ENCODE results near the gene MYBPC2.
A peak's percentile ranks its signal among the peaks of the same experiment; 100 is the strongest.

MYBPC2 gene

GRCh38 chr19:50481351-50482149 is 48.9 kb downstream of the MYBPC2 start:
- no peak for DNase-seq (ENCODE audit: low read depth)

GRCh38 chr19:50482271-50482855 is 49.7 kb downstream of the MYBPC2 start:
- DNase-seq (ENCODE audit: low read depth): no peak

DNA sequence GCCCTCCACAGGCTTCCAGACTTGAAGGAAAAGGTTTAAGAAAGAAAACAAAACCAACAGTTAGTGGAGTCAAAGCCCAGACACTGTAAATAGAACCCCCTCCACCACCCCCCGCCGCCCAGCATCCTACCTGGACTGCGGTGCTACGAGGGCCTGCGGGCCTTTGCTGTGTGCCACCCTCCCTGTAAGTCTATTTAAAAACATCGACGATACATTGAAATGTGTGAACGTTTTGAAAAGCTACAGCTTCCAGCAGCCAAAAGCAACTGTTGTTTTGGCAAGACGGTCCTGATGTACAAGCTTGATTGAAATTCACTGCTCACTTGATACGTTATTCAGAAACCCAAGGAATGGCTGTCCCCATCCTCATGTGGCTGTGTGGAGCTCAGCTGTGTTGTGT is 50.2 kb downstream of the MYBPC2 start:
- no peak for DNase-seq (ENCODE audit: low read depth)

DNA sequence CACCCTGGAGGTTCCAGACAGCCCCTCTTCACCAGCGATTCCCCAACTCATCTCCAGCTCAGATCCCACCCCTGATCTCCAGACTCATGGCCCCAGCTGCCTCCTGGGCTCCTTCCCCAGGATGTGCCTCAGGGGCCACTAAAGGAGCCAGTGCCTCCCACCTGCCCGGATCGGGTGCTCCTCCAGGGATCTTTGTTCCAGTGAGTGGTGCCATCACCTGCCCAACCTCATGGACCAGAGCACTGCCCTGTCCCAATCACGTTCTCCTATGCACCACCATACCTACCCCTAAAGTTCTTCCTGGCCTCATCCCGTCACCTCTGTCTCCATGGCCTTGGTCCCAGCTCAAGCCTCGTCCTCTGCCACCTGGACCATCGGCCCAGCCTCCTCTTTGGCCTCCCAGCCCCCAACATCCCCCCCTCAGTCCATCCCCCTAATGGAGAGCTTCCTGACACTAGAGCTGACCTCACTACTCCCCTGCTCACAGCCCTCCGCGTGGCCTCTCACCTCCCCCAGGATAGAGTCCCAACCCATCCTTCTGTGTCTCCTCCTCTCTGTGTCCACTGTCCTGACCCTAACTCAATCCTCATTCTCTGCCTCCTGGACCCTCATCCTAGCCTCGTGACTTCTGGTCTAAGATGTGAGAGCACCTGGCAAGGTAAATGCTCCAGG is 52.7 kb downstream of the MYBPC2 start:
- no peak for DNase-seq (ENCODE audit: low read depth)

DNA sequence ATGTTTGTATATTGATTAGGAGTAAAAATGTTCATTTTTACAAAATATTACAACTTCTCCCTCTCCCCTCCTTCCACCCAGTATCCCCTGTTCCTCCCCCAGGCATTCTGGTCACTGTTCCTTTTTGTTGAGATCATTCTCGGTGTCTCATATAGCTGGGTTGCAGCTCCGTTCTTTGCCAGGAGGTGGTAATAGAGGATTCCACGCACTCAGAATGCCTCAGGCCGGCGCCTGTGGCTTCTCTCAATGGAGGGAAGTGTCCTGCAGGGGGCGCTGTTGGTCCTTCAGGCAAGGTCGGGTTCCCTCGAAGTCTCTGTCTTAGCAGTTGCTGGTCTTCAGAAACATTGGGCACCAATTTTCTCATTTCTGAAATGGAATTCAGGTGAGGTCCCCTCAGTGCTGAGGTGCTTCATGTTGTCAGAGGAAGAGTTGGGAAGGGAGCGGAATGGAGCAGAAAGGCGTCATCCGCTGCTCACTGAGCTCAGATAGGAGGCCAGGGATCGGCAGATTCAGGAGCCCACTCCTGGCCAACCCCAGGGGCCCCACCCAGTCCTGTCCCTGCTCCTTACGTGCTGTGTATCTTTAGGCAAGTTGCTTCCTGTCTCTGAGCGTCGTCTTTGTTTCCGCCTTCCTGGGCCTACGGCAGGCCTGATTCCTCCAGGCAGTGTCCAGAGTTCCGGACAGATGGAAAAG is 54.3 kb downstream of the MYBPC2 start:
- DNase-seq (ENCODE audit: low read depth): peak; percentile 51

DNA sequence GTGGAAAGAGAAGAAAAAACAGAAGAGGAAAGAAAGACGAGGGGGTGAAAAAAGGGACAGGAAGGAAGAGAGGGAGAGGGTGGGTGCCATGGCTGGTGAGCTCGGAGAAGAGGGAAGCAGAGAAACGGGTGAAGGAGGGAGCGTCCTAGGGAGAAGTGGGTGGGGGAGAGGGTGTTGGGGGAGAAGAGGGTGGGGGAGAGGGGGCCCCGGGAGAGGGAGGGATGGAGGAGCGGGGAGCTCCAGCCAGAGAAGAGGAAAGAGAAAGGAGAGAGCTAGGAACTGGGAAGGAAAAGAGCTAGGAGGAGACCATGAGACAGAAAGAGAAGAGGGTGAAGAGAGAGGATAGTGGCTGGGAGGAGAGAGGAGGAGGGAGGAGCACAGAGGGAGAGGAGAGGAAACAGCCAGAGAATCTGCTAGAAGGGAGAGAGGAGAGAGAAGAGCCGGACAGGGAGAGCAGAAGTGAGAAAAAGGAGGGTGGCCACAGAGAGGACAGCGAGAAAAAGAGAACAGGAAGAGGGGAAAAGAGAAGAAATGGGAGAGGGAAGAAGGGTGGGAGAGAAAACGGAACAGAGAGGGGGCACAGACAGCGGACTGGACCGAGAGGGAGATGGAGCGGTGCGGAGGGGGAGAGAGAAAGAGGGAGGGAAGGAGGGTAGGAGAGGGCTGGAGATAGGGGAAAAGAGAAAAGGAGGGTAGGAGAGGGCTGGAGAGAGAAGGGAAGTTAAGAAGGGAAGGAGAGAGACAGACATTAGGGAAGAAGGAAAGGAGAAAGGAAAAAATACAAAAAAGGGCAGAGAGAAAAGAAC is 55.9 kb downstream of the MYBPC2 start:
- no peak for DNase-seq (ENCODE audit: low read depth)

GRCh38 chr19:50489461-50490011 is 56.8 kb downstream of the MYBPC2 start:
- DNase-seq (ENCODE audit: low read depth): no peak

DNA sequence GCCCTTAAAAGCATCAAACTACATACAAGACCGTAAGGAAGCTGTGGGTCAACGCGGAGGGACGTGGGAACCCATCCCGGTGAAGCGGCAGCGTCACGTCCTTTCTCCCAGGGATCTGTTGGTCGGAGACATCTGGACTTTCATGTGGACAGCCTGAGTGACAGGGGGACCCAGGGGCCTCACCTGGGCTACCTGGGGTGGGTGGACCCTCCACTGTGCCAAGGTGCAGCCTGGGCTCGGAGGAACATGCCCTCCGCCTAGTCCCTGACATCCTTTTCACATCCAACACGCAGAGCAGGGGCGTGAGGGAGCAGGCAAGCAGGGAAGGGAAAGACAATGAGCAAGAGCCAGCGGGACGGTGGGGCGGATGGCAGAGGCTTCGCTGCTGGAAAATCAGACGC is 57.7 kb downstream of the MYBPC2 start:
- no peak for DNase-seq (ENCODE audit: low read depth)

GRCh38 chr19:50490991-50491472 is 58.3 kb downstream of the MYBPC2 start:
- no peak for DNase-seq (ENCODE audit: low read depth)

GRCh38 chr19:50492303-50493052 is 59.8 kb downstream of the MYBPC2 start:
- DNase-seq (ENCODE audit: low read depth): no peak

DNA sequence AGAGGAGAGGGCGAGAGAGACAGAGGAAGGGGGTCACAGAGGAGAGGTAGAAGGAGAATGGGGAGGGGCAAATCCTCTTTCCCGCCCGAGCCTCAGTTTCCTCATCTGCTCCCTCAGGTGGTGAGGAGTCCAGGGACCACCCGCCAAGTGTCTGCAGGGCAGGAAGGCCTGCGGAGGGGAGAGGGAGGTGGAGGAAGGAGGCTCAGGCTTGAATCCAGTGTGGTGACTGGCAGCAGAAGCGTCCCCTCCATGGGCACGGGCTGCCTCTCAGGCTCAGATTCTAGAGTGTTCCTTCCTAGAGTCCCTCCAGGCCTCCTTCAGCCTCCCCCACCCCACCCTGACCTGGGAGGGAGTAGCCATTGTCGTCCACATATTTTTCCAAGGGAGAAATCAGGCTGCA is 60.5 kb downstream of the MYBPC2 start:
- no peak for DNase-seq (ENCODE audit: low read depth)

DNA sequence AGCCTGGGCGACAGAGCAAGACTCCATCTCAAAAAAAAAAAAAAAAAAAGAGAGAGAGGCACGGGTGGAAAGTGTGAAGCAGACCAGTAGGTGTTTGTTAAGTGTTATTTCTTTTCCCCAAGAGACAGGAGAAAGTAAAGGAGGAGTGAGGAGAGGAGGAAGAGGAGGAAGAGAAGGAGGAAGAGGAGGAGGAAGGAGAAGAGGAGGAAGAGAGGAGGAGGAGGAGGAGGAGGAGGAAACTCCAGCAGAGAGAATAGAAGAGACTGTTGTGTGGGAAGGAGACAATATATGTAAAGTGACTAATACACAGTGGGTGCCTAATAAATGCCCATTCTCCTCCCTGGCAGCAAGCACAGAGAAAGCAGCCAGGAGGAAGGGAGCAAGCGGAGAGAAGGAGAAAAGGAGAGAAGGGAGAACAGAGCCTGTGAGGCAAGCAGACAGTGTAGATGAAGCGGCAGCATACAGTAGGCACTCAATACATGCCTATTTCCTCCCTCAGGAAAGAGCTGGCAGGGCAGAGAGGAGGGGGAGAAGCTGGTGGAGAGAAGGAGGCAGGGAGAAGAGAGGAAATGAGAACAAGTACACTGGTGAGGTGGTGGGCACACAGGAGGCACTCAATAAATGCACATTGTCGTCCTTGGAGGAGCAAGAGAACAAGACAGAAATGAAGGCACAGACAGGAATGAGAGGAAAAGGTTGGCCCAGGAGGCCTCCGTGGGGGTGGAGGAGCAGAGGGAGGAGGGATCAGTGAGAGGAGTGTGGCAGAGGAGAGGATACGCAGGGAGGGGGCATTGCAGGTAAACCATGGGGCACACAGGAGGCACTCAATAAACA is 61.7 kb downstream of the MYBPC2 start:
- no peak for DNase-seq (ENCODE audit: low read depth)

GRCh38 chr19:50495020-50495531 is 62.4 kb downstream of the MYBPC2 start:
- DNase-seq (ENCODE audit: low read depth): no peak

GRCh38 chr19:50496189-50497021 is 63.7 kb downstream of the MYBPC2 start:
- DNase-seq (ENCODE audit: low read depth): no peak

- DNase-seq (ENCODE audit: low read depth): no peak
These were observed 64.3 kb downstream of the MYBPC2 start for GRCh38 chr19:50497022-50497405.

- no peak for DNase-seq (ENCODE audit: low read depth)
These were observed 65.7 kb downstream of the MYBPC2 start for GRCh38 chr19:50498219-50499056.

DNA sequence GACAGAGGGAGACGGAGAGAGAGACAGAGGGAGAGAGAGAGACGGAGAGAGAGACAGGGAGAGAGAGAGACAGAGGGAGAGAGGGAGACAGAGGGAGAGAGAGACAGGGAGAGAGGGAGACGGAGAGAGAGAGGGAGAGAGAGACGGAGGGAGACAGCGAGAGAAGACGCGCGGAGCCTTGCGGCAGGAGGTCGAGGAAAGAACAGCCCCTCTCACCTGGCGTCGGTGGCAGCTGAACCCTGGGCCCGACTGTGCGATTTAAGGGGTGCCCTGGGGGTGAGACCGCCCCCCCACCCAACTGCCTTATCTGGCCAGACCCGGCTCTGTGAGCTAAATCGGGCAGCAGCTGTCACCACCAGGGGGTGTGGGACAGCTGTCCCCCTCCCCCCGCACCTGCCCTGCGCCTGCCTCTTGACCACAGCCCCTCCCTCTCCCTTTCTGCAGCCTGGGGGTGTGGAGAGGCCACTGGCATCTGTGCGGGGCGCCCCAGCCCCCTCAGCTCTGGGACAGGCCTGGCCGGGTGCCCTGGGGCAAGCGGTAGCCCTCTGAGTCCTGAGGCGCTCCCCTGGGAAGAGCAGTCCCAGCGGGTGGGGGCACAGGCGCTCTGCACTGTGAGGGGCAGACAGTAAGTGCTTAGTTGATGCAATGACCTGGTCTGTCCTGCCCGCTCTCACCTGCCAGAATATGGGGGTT is 67.5 kb downstream of the MYBPC2 start:
- DNase-seq (ENCODE audit: low read depth): no peak

Data from stimulated activated CD8-positive, alpha-beta memory T cell treated with anti-CD3 and anti-CD28 coated beads, Interleukin-7, amount 100 ng/mL, for 24 hours (primary cell).